Measurements from ENCODE around the gene CNTN1.

CNTN1 gene

DNA sequence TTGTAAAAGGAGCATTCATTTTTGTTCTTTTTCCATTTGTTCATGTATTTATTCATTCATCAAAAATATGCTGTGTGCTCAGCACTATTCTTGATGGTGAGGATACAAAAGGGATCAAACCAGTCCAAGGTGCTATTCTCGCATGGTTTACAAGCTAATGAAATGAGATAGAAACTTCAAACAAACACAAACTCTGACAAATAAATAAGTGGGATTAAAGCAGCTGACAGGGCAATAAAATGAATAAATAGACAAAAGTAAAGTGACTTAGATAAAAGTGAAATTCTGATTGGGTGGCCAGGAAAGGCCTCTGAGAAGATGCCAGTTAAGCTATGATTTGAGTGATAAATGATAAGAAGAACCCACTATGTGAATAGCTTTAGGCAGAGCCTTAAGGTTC lies 333.9 kb downstream of the CNTN1 start:
- in situ Hi-C loops (cut with HindIII; ENCODE audit: low sequenced_read_pairs), result no loop called here
- no peak for DNase-seq (ENCODE audit: low read depth)
- H3K4me3 ChIP-seq (ENCODE audit: low read depth, low read length), result no peak overlapping the region
- TF ChIP-seq, protein P1, sequence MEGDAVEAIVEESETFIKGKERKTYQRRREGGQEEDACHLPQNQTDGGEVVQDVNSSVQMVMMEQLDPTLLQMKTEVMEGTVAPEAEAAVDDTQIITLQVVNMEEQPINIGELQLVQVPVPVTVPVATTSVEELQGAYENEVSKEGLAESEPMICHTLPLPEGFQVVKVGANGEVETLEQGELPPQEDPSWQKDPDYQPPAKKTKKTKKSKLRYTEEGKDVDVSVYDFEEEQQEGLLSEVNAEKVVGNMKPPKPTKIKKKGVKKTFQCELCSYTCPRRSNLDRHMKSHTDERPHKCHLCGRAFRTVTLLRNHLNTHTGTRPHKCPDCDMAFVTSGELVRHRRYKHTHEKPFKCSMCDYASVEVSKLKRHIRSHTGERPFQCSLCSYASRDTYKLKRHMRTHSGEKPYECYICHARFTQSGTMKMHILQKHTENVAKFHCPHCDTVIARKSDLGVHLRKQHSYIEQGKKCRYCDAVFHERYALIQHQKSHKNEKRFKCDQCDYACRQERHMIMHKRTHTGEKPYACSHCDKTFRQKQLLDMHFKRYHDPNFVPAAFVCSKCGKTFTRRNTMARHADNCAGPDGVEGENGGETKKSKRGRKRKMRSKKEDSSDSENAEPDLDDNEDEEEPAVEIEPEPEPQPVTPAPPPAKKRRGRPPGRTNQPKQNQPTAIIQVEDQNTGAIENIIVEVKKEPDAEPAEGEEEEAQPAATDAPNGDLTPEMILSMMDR (IDR thresholded peaks at IDR 0.05; ENCODE audit: low read depth, low read length, missing control alignments), result no peak

DNA sequence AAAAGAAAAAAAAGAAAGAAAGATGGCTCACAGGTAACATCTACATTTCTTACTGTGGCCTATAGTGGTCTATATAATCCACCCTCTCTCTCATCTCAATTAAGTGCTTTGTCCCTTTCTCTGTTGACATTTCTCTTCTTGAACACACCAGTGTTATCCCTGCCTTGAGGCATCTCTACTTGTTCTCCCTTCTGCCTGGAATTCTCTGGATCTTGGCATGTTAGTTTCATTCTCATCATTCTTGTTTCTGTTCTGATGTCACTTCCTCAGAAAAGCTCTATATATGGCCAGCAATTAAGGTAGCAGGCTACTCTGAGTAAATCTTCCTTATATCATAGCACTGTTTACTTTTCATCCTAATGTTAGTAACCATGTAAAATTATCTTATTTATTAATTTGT lies 340.1 kb downstream of the CNTN1 start:
- in situ Hi-C loops (cut with HindIII; ENCODE audit: low sequenced_read_pairs), result no loop called here
- no peak for DNase-seq (ENCODE audit: low read depth)

DNA sequence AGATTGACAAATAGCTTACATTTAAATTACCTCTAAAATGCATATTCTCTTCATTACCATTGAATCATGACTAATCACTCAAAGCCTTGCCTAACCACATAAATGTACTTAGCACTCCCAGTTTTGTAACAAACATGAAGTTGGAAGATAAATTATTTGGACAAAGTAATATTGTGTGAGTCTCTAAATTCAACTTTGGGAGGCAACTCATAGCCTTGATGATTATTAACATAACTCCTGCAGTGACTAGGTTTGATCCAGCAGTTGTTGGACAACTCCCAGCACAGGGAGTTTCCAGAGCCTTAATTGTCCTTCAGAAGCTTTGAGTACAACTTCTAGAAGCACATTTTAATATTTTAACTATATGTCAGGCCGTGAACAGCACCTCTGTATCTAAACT lies 342.4 kb downstream of the CNTN1 start:
- no peak overlapping the region for H3K4me3 ChIP-seq (ENCODE audit: low read depth, low read length)
- DNase-seq (ENCODE audit: low read depth), result peak; percentile 51
- TF ChIP-seq, protein P1 (IDR thresholded peaks at IDR 0.05; ENCODE audit: low read depth, low read length, missing control alignments), result no peak
- in situ Hi-C loops (cut with HindIII; ENCODE audit: low sequenced_read_pairs), result no loop called here

More for the DNA sequence above, 340.1 kb downstream of the CNTN1 start:
- no peak overlapping the region for H3K4me3 ChIP-seq (ENCODE audit: low read depth, low read length)
- TF ChIP-seq, protein P1 (IDR thresholded peaks at IDR 0.05; ENCODE audit: low read depth, low read length, missing control alignments), result no peak

- in situ Hi-C loops (cut with HindIII; ENCODE audit: low sequenced_read_pairs), result no loop called here
- no peak overlapping the region for H3K4me3 ChIP-seq (ENCODE audit: low read depth, low read length)
- no peak for DNase-seq (ENCODE audit: low read depth)
- TF ChIP-seq, protein P1 (IDR thresholded peaks at IDR 0.05; ENCODE audit: low read depth, low read length, missing control alignments), result no peak
Observed at GRCh38 chr12:41039461-41039860, 347.2 kb downstream of the CNTN1 start.

GRCh38 chr12:41045509-41045908 lies 353.3 kb downstream of the CNTN1 start:
- TF ChIP-seq, protein P1 (IDR thresholded peaks at IDR 0.05; ENCODE audit: low read depth, low read length, missing control alignments), result no peak
- in situ Hi-C loops (cut with HindIII; ENCODE audit: low sequenced_read_pairs), result no loop called here

GRCh38 chr12:41049033-41049432 lies 356.8 kb downstream of the CNTN1 start:
- TF ChIP-seq, protein P1 (IDR thresholded peaks at IDR 0.05; ENCODE audit: low read depth, low read length, missing control alignments), result no peak
- no peak for DNase-seq (ENCODE audit: low read depth)
- H3K4me3 ChIP-seq (ENCODE audit: low read depth, low read length), result no peak overlapping the region
- in situ Hi-C loops (cut with HindIII; ENCODE audit: low sequenced_read_pairs), result no loop called here

More at GRCh38 chr12:41045509-41045908, 353.3 kb downstream of the CNTN1 start:
- no peak for DNase-seq (ENCODE audit: low read depth)
- no peak overlapping the region for H3K4me3 ChIP-seq (ENCODE audit: low read depth, low read length)

GRCh38 chr12:41051954-41052353 lies 359.7 kb downstream of the CNTN1 start:
- no peak overlapping the region for H3K4me3 ChIP-seq (ENCODE audit: low read depth, low read length)
- TF ChIP-seq, protein P1 (IDR thresholded peaks at IDR 0.05; ENCODE audit: low read depth, low read length, missing control alignments), result no peak
- in situ Hi-C loops (cut with HindIII; ENCODE audit: low sequenced_read_pairs), result no loop called here

More at GRCh38 chr12:41051954-41052353, 359.7 kb downstream of the CNTN1 start:
- DNase-seq (ENCODE audit: low read depth), result no peak

Data from astrocyte of the cerebellum (primary cell).